Activated gamma-delta T cell (primary cell): Measurements from ENCODE around the gene RNU1-2.
A peak's percentile ranks its signal among the peaks of the same experiment; 100 is the strongest.
"Not testable (repeated sequence)": the region's sequence is repeated elsewhere in the genome, so short reads cannot be mapped to it uniquely, and the experiment has no call there.

Experiments
- DNase-seq: peaks from one replicate; lab custom pipeline; 2025; lab: John Stamatoyannopoulos, UW
- total RNA-seq, 2 donors: gene quantifications; one replicate each; lab custom pipeline; 2026; lab: John Stamatoyannopoulos, UW

Gene RNU1-2
- 2.0 to 3.9 reads per million in 2 donors for total RNA-seq

GRCh38 chr1:16895598-16896315, at the start of gene RNU1-2:
Gene RNU1-2 (plus strand): TSS chr1:16895980.
- peak; percentile 25 for DNase-seq

- not testable (repeated sequence) for DNase-seq
Observed at GRCh38 chr1:16856201-16856600, 39.6 kb upstream of the RNU1-2 start.

GRCh38 chr1:16859167-16860041, 36.4 kb upstream of the RNU1-2 start:
- DNase-seq, result not testable (repeated sequence)

- not testable (repeated sequence) for DNase-seq
Observed at GRCh38 chr1:16860048-16860447, 35.7 kb upstream of the RNU1-2 start.

- not testable (repeated sequence) for DNase-seq
Observed at GRCh38 chr1:16861832-16862245, 33.9 kb upstream of the RNU1-2 start.

GRCh38 chr1:16862415-16862814, 33.4 kb upstream of the RNU1-2 start:
- not testable (repeated sequence) for DNase-seq

- not testable (repeated sequence) for DNase-seq
Observed at GRCh38 chr1:16863024-16863423, 32.8 kb upstream of the RNU1-2 start.

GRCh38 chr1:16866926-16867707, 28.7 kb upstream of the RNU1-2 start:
- not testable (repeated sequence) for DNase-seq

- not testable (repeated sequence) for DNase-seq
Observed at GRCh38 chr1:16868787-16869186, 27.0 kb upstream of the RNU1-2 start.

GRCh38 chr1:16869996-16870395, 25.8 kb upstream of the RNU1-2 start:
- not testable (repeated sequence) for DNase-seq

- DNase-seq, result not testable (repeated sequence)
Observed at GRCh38 chr1:16871171-16871570, 24.6 kb upstream of the RNU1-2 start.

- not testable (repeated sequence) for DNase-seq
Observed at GRCh38 chr1:16872152-16873075, 23.4 kb upstream of the RNU1-2 start.

- DNase-seq, result peak; percentile 38
Observed at GRCh38 chr1:16873076-16873879, 22.5 kb upstream of the RNU1-2 start.

GRCh38 chr1:16874968-16875765, 20.6 kb upstream of the RNU1-2 start:
- DNase-seq, result not testable (repeated sequence)

GRCh38 chr1:16881742-16882141, 14.0 kb upstream of the RNU1-2 start:
- not testable (repeated sequence) for DNase-seq

GRCh38 chr1:16882986-16883385, 12.8 kb upstream of the RNU1-2 start:
- no peak for DNase-seq

- not testable (repeated sequence) for DNase-seq
Observed at GRCh38 chr1:16884487-16884886, 11.3 kb upstream of the RNU1-2 start.

GRCh38 chr1:16886860-16887605, 8.7 kb upstream of the RNU1-2 start:
- DNase-seq, result no peak
